GM12891 (cell line): ENCODE results near the gene NEDD4L.
A peak's percentile ranks its signal among the peaks of the same experiment; 100 is the strongest.

ENCODE experiments used
- DNase-seq: peaks from one replicate; pipeline ENCODE4 v3.0.0; 2011; ENCODE audit warnings: low spot score; ENCODE audit not compliant: insufficient read length
- FAIRE-seq: peaks from 2 replicates; lab custom pipeline; 2011; peaks lifted over from hg19 to GRCh38; lab: Jason Lieb, UNC
- PAX5 ChIP-seq: IDR thresholded peaks from 2 replicates; pipeline ENCODE4 v1.6.1; 2011; ENCODE audit warnings: low read length, moderate library complexity, mild to moderate bottlenecking; ENCODE audit not compliant: insufficient read depth, severe bottlenecking
- POLR2A ChIP-seq: IDR thresholded peaks from 2 replicates; pipeline ENCODE4 v1.6.1; 2011; ENCODE audit warnings: low read depth, low read length, control low read depth
- POLR2AphosphoS5 ChIP-seq: IDR thresholded peaks from 2 replicates; pipeline ENCODE4 v1.6.1; 2011; ENCODE audit warnings: low read depth, low read length, control low read depth
- POU2F2 ChIP-seq: IDR thresholded peaks from 2 replicates; pipeline ENCODE4 v1.6.1; 2011; ENCODE audit warnings: low read depth, mild to moderate bottlenecking, control low read depth, low read length, moderate library complexity
- SPI1 ChIP-seq: IDR thresholded peaks from 2 replicates; pipeline ENCODE4 v1.6.1; 2011; ENCODE audit warnings: low read depth, low read length, control low read depth
- TAF1 ChIP-seq: IDR thresholded peaks from 2 replicates; pipeline ENCODE4 v1.6.1; 2011; ENCODE audit warnings: low read depth, low read length, control low read depth

Gene NEDD4L

DNA sequence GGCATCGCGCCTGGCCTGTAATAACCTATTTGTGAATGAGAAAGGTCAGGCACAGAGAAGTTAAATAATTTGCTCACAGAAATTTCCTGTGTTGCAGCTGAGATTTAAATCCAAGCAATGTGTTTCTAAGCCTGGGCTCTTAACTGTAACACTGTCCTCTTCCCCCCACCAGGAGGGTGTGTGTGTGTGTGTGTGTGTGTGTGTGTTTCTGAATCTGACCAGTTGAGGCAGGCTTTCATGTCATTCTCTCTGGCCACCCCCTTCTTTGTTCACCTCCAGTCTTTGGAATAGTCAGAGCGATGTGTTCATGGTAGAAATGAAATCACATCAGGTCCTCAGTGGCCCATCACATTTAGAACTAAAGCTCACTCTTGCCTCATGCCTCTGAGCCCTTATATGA lies 81.2 kb downstream of the NEDD4L start:
- FAIRE-seq: no peak
- no peak for TF ChIP-seq POU2F2
- no peak for TF ChIP-seq SPI1
- TF ChIP-seq TAF1: no peak
- DNase-seq: no peak

DNA sequence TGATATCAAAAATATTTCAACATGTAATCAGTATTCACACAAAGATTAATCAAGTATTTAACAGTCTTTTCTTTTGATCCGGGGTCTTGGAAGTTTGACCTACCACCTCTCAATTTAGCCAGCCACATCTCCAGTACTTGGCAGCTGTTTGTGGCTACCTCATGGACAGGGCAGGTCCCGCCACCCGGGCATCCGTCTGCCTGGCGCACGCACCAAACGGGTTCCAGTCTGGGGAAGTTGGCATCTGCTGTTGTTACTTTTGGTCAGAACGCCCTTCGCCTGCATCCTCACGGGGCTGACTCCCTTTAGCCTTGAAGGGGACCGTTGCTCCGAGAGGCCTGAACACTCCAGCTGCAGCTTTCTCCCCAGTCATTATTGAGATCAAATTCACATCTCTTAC lies 81.7 kb downstream of the NEDD4L start:
- no peak for FAIRE-seq
- TF ChIP-seq POLR2AphosphoS5 (no peak), POU2F2 (no peak), SPI1 (no peak), POLR2A (no peak), PAX5 (no peak), TAF1 (no peak)
- no peak for DNase-seq

DNA sequence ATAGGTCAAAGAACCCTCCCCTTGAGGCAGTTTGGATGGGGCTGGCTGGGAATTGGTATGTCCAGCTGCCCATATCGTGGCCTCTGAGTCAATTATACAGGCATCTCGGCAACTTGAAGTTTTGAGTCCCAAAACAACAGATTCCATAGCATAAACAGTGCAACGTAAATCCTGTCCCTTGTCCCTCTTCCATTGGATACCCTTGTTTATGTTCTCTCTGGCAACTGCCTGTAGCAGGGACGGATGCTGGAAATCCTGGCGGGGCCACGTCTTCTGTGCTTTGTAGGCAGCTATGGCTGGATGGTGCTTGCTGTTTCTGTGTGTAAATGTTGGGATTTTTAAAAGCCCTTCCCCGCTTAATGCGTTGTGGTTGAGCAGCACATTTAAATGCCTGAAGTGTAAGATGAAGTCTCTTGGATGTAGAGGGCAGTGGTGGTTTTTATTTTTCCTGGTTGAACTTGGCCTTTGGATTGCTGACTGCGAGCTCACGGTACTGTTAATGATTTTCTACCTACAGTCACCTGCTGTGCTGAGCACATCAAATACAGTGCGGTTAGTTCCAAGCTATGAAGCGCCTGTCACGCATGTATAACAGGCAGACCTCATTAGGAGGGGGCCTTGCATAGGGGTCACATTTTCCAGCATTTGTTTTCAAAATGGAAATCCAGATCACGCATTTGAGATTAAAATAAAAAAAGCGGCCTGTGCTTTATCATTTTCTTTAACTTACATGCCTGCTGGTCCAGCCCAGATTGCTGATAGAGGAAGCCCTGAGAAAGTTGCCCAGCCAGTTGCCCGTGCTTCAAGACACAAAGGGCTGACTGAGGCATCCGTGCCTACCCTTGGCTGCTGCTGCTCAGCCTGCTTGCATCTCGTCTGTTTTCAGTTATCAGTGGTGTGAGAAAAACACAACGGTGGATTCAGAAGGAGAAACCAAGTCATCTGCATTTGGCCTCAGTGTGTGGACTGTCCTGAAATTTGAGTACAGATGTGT lies 84.7 kb downstream of the NEDD4L start:
- FAIRE-seq: no peak
- TF ChIP-seq SPI1 (no peak), POLR2AphosphoS5 (no peak)
- DNase-seq: no peak

DNA sequence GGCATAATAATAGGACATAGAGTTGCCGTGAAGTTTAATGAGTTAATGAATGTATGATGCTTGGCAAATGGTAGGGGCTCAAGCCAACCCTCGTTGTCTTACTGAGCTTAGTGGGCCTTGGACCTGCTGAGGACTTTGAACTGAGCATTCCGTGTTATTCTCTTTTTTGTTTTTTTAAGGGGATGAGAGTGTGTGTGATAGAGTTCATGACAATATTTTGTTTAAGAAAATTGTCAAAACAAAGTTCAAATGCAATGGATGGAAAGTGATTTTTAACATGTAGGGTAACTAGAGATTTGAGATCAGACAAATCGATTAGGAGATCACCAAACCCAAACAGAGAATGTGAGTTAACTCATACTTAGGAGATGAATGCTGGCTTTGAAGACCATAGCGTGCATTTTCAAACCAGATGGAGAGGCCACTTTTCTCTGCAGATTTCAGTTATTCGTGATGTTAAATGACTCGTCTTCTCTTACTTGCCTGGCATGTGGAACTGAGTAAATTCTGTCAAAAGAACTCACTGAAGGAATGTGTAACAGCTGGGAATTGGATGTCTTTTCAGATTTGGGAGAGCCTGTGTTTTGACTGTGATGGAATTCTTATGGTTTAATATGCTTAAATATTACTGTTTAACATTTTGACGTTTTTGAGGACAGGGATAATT lies 88.7 kb downstream of the NEDD4L start:
- DNase-seq: no peak
- TF ChIP-seq POLR2A: no peak
- TF ChIP-seq PAX5: no peak
- no peak for TF ChIP-seq POU2F2
- no peak for TF ChIP-seq POLR2AphosphoS5
- no peak for TF ChIP-seq TAF1
- no peak for TF ChIP-seq SPI1
- FAIRE-seq: no peak

DNA sequence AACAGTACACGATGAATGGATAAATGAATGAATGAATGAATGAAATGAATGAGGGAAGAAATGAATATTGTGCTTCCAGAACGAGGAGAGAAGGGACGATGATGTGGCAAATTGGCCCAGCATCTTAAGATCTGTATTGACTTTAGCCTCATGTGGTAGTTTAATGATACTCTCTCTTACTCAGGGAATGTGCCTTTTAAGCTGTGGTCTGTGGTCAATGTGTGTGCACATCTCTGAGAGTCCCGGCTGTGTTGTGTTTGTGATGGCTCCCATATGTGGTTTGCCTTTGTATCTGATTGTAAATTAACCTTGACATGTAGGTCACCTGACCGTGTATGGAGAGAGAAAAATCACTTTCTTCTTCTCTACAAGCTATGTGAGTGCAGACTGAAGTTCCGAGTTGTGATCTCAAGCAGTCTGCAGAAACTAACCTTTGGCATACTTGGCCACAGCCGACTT lies 91.2 kb downstream of the NEDD4L start:
- TF ChIP-seq SPI1: no peak
- TF ChIP-seq PAX5: no peak
- TF ChIP-seq TAF1: no peak
- no peak for TF ChIP-seq POU2F2
- no peak for TF ChIP-seq POLR2A
- no peak for TF ChIP-seq POLR2AphosphoS5
- peak; percentile 81 for FAIRE-seq
- no peak for DNase-seq

DNA sequence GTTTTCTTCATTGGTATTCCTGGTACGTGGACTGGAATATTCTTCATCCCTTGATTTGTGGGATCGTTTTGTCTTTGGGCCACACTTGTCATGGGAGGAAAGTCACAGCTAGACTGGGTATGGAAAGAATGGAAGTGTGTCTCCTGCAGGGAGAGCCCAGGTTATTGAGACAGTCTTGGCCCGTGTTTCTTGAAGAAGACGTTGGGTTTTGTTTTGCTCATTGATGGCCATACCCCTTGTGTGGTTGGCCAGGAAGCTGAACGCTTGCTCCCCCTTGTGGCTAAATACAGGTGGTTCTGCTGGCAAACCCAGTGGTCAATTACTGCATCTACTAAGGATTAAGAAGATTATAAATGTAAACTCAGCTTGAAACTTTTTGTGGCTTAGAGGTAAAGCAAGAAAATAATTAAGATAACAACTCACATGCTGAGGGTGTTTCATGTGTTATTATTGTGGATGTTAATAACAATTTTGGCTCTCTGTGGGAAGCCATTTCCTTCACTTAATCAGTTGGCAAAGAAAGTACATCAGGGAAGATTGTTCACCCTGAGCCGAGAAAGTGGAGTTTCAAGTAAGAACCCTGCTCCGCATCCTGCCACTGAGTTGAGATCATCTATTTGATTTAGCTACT lies 91.8 kb downstream of the NEDD4L start:
- no peak for TF ChIP-seq POLR2A
- TF ChIP-seq POU2F2: no peak
- TF ChIP-seq POLR2AphosphoS5: no peak
- no peak for TF ChIP-seq PAX5
- TF ChIP-seq SPI1: no peak
- no peak for TF ChIP-seq TAF1
- DNase-seq (peak; percentile 66), FAIRE-seq (peak; percentile 93)

DNA sequence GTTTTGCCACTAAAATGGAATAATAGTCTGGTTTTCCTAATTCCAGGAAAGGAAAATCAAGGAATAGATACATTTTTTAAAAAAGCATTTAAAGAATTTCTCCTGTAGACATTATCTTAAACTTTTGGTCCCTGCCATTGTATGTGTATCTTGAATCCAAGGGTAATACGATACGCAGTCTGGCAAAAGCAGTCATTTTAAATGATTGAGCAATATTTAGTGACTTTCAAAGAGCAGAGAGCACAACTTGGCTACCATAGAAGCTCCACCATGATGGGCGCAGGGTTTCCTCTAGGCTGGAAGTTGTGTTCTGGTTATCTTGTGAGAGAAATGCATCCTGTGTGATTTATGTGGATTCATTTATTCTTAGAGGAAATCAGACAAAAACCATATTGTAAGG lies 92.9 kb downstream of the NEDD4L start:
- no peak for DNase-seq
- TF ChIP-seq TAF1 (no peak), SPI1 (no peak), POLR2AphosphoS5 (no peak), PAX5 (no peak), POLR2A (no peak), POU2F2 (no peak)
- FAIRE-seq: no peak

DNA sequence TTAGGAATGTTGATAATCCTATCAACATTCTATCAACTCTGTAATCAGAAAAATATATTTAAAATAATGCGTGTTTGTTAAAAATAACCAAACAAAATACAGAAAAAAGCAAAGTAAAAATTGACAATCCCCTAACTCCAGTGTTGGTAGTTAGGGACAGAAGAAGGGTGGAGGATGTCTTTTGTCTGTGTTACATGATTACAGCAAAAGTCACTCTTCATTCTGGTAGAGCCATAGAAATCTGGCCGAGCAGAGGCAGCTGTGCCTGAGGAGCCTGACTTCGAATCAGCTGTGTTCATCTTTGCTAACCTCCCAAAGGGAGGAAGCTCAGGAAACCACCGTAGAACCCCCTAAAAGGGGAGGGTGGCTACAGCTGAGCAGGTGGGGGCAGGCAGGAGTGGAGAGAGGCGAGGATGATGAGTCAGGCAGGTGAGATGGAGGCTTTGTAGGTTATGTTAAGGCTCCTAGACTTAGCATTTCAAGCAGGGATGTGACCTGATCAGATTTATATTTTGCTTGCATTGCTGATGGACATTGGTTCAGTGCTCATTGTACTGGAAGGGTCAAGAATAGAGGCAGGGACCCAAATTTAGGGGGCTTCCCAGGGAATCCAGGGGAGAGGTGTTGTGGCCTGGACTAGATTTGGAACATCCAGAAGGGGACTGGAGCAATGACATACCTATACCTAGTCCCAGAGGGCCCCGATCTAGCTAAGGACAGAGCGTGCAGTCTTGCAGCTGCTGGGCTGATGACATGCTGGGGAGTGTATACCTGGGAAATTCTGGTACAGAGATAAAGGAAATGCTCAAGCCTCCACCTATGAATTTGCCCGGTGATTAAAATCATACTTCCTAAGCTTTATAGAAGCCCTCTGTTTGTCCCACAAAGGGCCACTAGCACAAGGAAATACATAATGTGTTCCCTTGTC lies 95.7 kb downstream of the NEDD4L start:
- FAIRE-seq (no peak), DNase-seq (no peak)
- TF ChIP-seq PAX5: no peak
- no peak for TF ChIP-seq POLR2AphosphoS5
- TF ChIP-seq SPI1: no peak
- no peak for TF ChIP-seq POLR2A
- no peak for TF ChIP-seq POU2F2
- TF ChIP-seq TAF1: no peak
